ENCODE results near the gene PRCC.

PRCC gene

GRCh38 chr1:156744786-156745419 lies 22.4 kb upstream of the PRCC start:
- no peak for DNase-seq (ENCODE audit: low read depth)
- no peak for TF ChIP-seq CTCF (conservative IDR thresholded peaks at IDR 0.05; ENCODE audit: low read length)
- H3K4me3 ChIP-seq (ENCODE audit: low read length) = no peak overlapping the region

- TF ChIP-seq CTCF (conservative IDR thresholded peaks at IDR 0.05; ENCODE audit: low read length) = no peak
Measured at GRCh38 chr1:156745881-156746280, 21.5 kb upstream of the PRCC start.

GRCh38 chr1:156746406-156746727 lies 21.0 kb upstream of the PRCC start:
- peak overlapping the region; percentile 71 for H3K4me3 ChIP-seq (ENCODE audit: low read length)
- no peak for DNase-seq (ENCODE audit: low read depth)
- TF ChIP-seq CTCF (conservative IDR thresholded peaks at IDR 0.05; ENCODE audit: low read length) = no peak

More at GRCh38 chr1:156745881-156746280, 21.5 kb upstream of the PRCC start:
- H3K4me3 ChIP-seq (ENCODE audit: low read length) = peak overlapping the region; percentile 71
- no peak for DNase-seq (ENCODE audit: low read depth)

GRCh38 chr1:156746728-156747631 lies 20.4 kb upstream of the PRCC start:
- DNase-seq (ENCODE audit: low read depth) = peak; percentile 98
- H3K4me3 ChIP-seq (ENCODE audit: low read length) = peak overlapping the region; percentile 97
- TF ChIP-seq CTCF (conservative IDR thresholded peaks at IDR 0.05; ENCODE audit: low read length) = peak; percentile 33

- DNase-seq (ENCODE audit: low read depth) = peak; percentile 43
- peak overlapping the region; percentile 97 for H3K4me3 ChIP-seq (ENCODE audit: low read length)
- TF ChIP-seq CTCF (conservative IDR thresholded peaks at IDR 0.05; ENCODE audit: low read length) = no peak
Measured at GRCh38 chr1:156747742-156748669, 19.3 kb upstream of the PRCC start.

GRCh38 chr1:156748670-156749418 lies 18.5 kb upstream of the PRCC start:
- H3K4me3 ChIP-seq (ENCODE audit: low read length) = peak overlapping the region; percentile 97
- no peak for TF ChIP-seq CTCF (conservative IDR thresholded peaks at IDR 0.05; ENCODE audit: low read length)
- peak; percentile 57 for DNase-seq (ENCODE audit: low read depth)
